Lower leg skin (tissue), 4 donors: ENCODE measurements around the gene PIK3CA. TPM values are rescaled to one million over a fixed set of nuclear protein-coding genes. Genes with fewer than 3 reads are reported as not detected.

Source experiments
- DNase-seq, 2 donors: peaks; one replicate each; pipeline ENCODE4 v3.0.0-alpha.2; 2019; ENCODE audit warnings: low spot score in 2 of 2
- H3K4me3 ChIP-seq: fragments of 200-600 bp; sonication (generic); 2 replicates; pipeline ENCODE4 v1.5.1; 2017; ENCODE audit warnings: mild to moderate bottlenecking, low read depth; ENCODE audit not compliant: poor library complexity, severe bottlenecking
- POLR2A ChIP-seq, 2 donors: fragments of 450-650 bp; IDR thresholded peaks; one replicate each; pipeline ENCODE4 v1.6.1; 2016 to 2017; ENCODE audit warnings: antibody characterized with exemption in 2 of 2, mild to moderate bottlenecking in 1 of 2, moderate library complexity in 1 of 2
- WGBS, 2 donors: methylation state at CpG; one replicate each; pipeline ENCODE4 v1.1.5; 2018; 5-methylcytosine and 5-hydroxymethylcytosine counted together
- intact Hi-C: fragments of 100-400 bp; cut with DNase I; formaldehyde crosslinking; loops from one replicate; pipeline ENCODE4 v1.15.0; 2023; ENCODE audit warnings: low total_unique reads
- total RNA-seq, 4 donors: library from RNA; depleted of rRNA; stranded (reverse); fragments of >200 nt; gene quantifications; one replicate each; pipeline ENCODE4 v1.1.0, GENCODE V29; 2016
- TF ChIP-seq, protein P1 (sequence below), 3 donors: fragments of 450-650 bp; IDR thresholded peaks; one replicate each; pipeline ENCODE4 v1.5.1; 2016; ENCODE audit warnings: antibody characterized with exemption in 3 of 3, mild to moderate bottlenecking in 3 of 3, moderate library complexity in 2 of 3

PIK3CA gene
- total RNA-seq, 4 donors from 2014 or later: 18.4 to 22.4 (median 21.3) TPM

DNA sequence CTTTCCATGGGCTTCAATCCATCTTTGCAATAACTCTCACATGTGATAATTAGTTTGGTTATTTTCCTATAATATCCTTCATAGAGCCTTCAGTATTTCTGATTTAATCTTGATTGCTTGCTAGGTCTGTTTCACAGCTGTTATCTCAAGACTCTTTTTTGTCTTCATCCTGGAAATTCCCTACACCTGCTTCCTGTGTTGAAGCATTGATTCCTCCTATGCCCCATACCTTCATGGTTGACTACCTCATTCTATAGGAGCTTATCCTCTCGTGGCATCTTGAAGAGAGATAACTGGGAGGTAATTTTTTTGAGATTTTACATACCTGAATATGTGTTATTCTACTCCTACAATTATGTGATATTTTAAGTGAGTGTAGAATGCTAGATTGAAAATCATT lies 26.7 kb downstream of the PIK3CA start:
- H3K4me3 ChIP-seq: no peak overlapping the region
- 36 to 44% methylated on average over 1 of the region's 1 CpG for WGBS, 2 donors
- TF ChIP-seq, protein P1, sequence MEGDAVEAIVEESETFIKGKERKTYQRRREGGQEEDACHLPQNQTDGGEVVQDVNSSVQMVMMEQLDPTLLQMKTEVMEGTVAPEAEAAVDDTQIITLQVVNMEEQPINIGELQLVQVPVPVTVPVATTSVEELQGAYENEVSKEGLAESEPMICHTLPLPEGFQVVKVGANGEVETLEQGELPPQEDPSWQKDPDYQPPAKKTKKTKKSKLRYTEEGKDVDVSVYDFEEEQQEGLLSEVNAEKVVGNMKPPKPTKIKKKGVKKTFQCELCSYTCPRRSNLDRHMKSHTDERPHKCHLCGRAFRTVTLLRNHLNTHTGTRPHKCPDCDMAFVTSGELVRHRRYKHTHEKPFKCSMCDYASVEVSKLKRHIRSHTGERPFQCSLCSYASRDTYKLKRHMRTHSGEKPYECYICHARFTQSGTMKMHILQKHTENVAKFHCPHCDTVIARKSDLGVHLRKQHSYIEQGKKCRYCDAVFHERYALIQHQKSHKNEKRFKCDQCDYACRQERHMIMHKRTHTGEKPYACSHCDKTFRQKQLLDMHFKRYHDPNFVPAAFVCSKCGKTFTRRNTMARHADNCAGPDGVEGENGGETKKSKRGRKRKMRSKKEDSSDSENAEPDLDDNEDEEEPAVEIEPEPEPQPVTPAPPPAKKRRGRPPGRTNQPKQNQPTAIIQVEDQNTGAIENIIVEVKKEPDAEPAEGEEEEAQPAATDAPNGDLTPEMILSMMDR (IDR thresholded peaks at IDR 0.05): no peak
- TF ChIP-seq POLR2A (IDR thresholded peaks at IDR 0.05): no peak
- intact Hi-C loops: loop anchor here (5.0 kb wide), 1 partner anchor 353 kb away; no protein-coding TSS in a partner anchor
- DNase-seq: no peak

DNA sequence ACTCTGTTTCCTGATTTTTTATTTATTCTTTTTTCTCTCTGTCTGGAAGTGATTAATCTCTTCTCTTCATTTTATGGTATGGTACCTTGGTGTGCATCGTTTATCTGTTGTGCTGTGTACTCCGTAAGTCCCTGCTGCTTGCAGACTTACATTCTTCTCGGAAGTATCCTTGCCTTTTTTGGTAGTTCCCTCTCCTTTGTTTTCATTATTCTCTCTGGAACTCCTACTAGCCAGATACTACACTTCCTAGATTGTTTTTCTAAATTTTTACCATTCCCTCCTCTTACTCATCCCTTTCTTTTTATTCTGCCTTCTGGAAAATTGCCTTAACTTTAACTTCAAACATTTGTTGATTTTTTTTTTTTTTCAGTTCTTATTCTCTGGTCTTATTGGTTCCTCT lies 27.2 kb downstream of the PIK3CA start:
- 66 to 76% methylated on average over 3 of the region's 3 CpGs for WGBS, 2 donors
- no peak for DNase-seq
- H3K4me3 ChIP-seq: no peak overlapping the region
- intact Hi-C loops: loop anchor here (5.0 kb wide), 1 partner anchor 353 kb away; no protein-coding TSS in a partner anchor
- TF ChIP-seq POLR2A (IDR thresholded peaks at IDR 0.05): no peak
- TF ChIP-seq, protein P1 (IDR thresholded peaks at IDR 0.05): no peak

GRCh38 chr3:179177611-179178010 lies 29.5 kb downstream of the PIK3CA start:
- no peak for DNase-seq
- no peak for TF ChIP-seq POLR2A (IDR thresholded peaks at IDR 0.05)
- H3K4me3 ChIP-seq: no peak overlapping the region
- intact Hi-C loops: loop anchor here (5.0 kb wide), 1 partner anchor 355 kb away; no protein-coding TSS in a partner anchor

DNA sequence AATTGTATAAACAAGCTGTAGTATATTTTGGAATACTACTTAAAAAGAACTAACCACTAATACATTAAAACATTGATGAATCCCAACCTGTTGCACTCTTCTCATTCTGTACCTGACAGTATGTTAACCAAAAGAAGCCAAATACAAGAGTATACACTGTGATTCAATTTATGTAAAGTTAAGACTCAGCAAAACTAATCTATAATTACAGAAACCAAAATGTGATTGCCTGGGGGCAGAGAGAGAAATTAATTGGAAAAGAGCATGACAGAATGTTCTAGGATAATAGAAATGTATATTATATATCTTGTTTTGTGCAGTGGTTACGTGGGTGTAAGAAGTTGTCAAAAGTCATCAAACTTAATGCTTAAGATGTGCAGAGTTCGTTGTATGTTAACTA lies 31.1 kb downstream of the PIK3CA start:
- no peak overlapping the region for H3K4me3 ChIP-seq
- DNase-seq: no peak
- intact Hi-C loops: loop anchor here (5.0 kb wide), 1 partner anchor 357 kb away; no protein-coding TSS in a partner anchor
- TF ChIP-seq, protein P1 (IDR thresholded peaks at IDR 0.05): no peak
- no peak for TF ChIP-seq POLR2A (IDR thresholded peaks at IDR 0.05)
- 63 to 78% methylated on average over 2 of the region's 2 CpGs for WGBS, 2 donors

DNA sequence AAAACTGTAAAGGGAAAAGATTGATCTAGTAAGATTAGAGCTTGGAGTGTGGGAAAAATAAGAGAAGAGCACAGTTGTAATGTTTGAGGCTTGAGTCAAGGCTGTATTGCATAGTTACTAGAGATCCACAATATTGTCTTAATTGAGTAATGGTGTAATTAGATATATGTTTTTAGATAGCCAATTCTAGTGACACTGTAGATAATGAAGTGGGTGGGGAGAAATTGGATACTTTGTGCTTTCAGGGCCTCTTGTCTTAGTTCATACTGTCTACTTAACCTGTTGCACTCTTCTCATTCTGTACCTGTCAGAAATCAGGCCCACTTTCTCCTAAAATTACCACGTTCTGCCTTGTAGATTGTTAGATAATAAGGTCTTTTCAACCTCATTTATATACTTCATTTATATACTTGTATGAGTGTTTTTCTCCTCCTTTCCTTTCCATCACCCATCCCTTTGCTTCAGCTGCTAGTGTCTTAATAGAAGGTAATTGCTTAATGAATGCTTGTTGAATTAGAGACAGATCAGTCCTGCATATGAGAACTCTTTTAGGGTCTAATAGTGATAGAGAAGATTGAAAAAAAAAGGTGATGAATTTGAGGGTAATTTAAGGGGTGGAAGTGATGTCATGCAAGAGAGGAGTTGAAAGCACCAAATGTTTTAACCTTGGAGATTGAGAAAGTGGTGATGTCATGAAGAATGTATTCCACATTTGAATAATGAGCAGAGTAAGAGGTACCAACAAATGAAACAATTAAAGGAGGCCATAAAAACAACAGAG lies 32.0 kb downstream of the PIK3CA start:
- TF ChIP-seq, protein P1 (IDR thresholded peaks at IDR 0.05): no peak
- TF ChIP-seq POLR2A (IDR thresholded peaks at IDR 0.05): no peak
- no peak overlapping the region for H3K4me3 ChIP-seq
- WGBS, 2 donors: 71 to 81% methylated on average over 1 of the region's 1 CpG
- intact Hi-C loops: loop anchor here (5.0 kb wide), 1 partner anchor 358 kb away; no protein-coding TSS in a partner anchor
- DNase-seq: no peak

DNA sequence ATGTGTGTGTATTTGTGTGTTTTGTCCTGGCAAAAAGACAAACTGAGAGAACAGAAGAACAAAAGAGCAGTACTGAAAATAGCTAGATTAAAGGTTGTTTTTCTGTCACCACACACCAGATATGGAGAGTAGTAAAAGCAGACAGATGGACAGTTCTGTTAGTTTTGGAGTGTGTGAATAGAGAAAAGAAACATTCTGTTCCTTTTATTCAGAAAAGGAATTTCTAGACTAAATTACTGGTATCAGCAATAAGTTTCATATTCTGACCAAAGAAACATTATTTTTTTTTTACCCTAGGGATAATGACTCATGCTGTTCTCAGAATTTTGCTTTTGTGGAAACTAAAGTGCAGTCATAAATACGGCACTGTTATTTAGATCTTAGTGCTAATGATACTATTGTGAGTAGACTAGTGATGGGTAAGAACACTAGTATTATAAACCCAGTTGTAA lies 32.9 kb downstream of the PIK3CA start:
- no peak for DNase-seq
- intact Hi-C loops: no loop called here
- no peak for TF ChIP-seq POLR2A (IDR thresholded peaks at IDR 0.05)
- TF ChIP-seq, protein P1 (IDR thresholded peaks at IDR 0.05): no peak
- 2% methylated on average over 1 of the region's 1 CpG for WGBS, 2 donors
- no peak overlapping the region for H3K4me3 ChIP-seq
